Pulmonary artery endothelial cell (primary cell): ENCODE data around the gene UBXN1. TPM values are rescaled to one million over a fixed set of nuclear protein-coding genes. Genes with fewer than 3 reads are reported as not detected.
"Not testable (repeated sequence)": the region's sequence is repeated elsewhere in the genome, so short reads cannot be mapped to it uniquely, and the experiment has no call there.

ENCODE experiments used
- DNase-seq: peaks from one replicate; pipeline ENCODE4 v3.0.0-alpha.2; 2011; ENCODE audit warnings: low read depth, low spot score
- total RNA-seq: library from RNA; depleted of rRNA; stranded (reverse); fragments of >200 nt; gene quantifications from 2 replicates; pipeline ENCODE4 v1.2.3, GENCODE V29; 2014

Gene UBXN1
- total RNA-seq, 1 donor from 2014 or later = 182 TPM

DNA sequence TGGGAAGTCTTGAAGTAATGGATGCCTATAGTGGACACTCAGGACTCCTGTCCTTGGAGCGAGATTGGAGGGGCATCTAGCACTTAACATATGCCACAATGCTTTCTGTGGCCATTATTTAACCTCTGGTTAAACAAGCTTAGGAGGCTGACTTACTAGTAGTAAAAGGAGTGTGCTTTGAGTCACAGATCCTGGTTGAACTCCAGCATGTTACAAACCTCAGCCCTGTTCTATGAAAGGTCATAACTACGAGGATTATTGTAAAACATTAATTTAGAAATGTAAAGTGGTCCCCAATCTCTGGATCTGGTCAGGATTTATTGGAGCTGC, 5.7 kb downstream of the UBXN1 start:
- no peak for DNase-seq

GRCh38 chr11:62671608-62672389, 7.1 kb downstream of the UBXN1 start, which contains the start of the genes LBHD1 and UQCC3:
Gene LBHD1 (minus strand): TSS chr11:62672267. CDS start chr11:62670031, 2,236 bp downstream.
Gene UQCC3 (plus strand): TSS chr11:62671673. CDS start chr11:62671746, 73 bp downstream.
- DNase-seq = peak; percentile 57

DNA sequence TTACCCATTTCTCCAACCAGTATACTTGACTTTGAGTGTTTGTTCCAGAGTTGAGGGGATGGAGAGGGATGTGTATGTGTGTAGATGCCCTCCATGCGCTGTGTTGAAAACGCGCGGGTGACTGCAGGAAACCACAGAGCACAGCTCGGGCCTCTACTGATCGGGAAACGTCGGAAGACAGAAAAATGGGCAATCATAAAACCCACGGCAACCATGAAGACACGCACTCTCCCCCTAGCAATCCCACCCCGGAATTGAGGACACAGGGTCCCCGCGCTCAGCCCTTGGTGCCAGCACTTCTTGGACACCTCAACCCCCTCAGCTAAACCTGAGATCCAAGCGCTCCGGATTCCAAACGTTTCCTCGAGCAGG, 7.7 kb downstream of the UBXN1 start:
- DNase-seq = no peak

- DNase-seq = no peak
Measured at GRCh38 chr11:62669420-62670161, 9.3 kb downstream of the UBXN1 start.

DNA sequence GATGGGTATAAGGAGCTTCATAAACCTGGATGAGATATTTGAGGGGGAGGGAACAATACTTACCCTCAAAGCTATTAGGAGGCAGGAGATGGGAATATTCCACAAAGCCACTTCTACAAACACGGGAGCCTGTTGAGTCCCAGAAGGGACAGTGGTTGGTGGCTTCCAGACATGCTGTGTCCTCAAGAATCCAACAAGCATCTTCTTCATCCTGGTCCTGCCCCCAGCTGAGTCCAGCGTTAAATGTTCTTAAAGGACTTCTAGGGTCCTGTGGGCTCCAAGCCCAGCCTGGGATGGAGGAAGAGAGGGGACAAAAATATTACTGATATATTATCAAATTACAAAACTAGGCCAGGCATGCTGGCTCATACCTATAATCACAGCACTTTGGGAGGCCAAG, 11.4 kb downstream of the UBXN1 start:
- DNase-seq = no peak

- DNase-seq = no peak
Measured at GRCh38 chr11:62666259-62666926, 12.5 kb downstream of the UBXN1 start.

DNA sequence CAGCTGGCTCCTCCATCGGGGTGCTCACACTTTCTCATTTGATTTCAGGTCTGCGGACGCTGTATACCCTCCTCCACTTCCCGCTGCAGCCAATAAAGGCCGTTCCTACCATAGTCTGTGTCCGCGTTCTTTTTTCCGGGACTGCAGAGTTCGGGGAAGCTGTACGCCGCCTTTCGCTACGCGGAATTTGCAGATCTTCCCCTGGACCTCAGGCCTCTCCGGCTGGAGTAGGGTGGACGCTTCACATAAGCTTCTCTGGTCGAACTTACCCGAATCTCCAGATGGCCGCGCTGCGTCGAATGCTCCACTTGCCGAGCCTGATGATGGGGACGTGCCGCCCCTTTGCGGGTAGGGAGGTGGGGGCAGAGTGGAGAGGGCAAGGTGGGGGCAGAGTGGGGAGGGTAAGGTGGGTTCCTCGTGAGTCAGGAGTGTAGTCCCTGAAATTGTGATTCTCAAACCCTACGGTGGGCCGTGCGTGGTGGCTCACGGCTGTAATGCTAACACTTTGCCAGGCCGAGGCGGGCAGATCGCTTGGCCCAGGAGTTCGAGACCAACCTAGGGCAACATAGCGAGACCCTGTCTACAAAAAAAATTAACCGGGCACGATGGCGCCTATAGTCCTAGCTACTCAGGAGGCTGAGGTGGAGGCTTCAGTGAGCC, 13.1 kb downstream of the UBXN1 start:
- peak; percentile 30 for DNase-seq

DNA sequence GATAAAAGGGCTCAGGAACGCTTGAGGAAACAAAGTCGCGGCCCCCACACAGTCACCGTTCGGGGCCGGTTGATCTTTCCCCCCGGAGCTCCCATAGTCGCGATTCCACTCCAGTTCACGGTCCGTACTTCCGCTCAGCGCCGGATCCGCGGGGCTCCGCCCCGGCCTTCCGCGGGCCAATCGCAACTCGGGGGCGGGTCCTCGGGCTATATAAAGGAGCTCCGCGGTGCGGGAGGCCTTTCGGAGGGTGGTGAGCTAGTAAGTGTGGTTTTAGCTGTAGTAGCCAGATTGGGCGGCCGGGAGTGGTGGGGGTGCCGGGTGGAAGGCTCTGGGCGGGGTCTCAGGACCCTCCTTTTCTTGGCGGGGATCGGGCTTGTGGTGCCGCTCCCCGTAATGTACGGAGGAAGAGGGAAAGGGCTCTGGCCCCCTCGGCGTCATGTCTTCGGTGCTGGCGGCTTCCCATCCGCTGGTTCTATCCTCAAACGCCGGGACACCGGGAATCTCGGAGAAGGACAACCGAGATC, 13.7 kb downstream of the UBXN1 start, which contains the start of the genes C11orf98 and CSKMT:
TSS of gene C11orf98 (minus strand) at position 136 of the 524 bp plus-strand sequence. CDS start at position 95, 41 bp downstream.
TSS of gene CSKMT (plus strand) at position 238 of the 524 bp plus-strand sequence. CDS start 568 bp downstream, outside the sequence.
- DNase-seq = peak; percentile 71

DNA sequence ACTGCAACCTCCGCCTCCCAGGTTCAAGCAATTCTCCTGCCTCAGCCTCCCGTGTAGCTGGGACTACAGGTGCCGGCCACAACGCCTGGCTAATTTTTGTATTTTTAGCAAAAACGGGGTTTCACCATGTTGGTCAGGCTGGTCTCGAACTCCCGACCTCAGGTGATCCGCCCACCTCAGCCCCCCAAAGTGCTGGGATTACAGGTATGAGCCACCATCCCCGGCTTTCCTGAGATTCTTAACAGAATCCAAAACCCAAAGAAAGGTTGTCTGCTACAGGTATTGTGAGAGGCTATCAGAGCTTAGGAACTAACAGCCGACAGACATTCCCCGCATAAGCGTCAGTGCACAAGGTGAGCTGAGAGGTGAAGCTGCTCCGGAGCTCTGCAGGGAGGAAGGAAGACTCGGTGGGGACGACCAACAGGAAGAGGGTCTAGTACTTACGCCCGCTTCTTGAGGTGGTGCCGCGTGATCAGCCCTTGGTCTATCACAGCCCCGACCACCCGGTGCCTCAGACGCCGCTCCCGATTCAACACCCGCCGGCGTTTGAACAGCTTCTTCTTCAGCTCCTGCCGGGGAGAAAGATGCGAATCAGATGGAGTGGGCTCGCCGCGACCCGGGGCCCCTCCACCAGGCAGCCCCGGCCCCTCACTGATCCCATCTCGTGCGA, 14.3 kb downstream of the UBXN1 start:
- DNase-seq = no peak

DNA sequence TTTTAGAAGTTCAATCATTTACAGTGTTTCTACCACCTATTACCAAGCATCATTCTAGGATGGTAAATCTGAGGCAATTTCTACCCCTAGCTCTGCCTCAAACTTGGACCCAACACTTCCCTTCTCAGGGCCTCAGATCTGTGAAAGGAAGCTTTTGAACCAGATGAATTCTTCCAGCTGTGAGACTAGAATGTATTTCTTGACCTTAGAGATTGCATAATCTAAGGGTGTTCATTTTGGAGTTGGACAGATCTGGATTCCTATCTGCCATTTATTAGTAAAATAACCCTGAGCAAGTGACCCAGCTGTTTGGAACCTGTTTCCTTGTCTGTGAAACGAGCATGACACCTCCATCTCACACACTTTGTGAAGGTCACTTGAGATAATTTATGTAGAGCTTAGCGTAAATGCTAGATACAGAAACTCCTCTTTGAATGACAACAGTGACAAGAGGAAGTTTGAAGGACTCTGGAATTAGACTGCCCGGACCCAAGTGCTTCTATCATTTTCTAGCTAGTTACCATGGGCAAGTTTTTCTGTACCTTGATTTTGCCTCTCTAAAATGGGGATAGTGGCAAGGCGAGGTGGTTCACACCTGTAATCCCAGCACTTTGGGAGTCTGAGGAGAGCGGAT, 22.0 kb downstream of the UBXN1 start:
- no peak for DNase-seq

DNA sequence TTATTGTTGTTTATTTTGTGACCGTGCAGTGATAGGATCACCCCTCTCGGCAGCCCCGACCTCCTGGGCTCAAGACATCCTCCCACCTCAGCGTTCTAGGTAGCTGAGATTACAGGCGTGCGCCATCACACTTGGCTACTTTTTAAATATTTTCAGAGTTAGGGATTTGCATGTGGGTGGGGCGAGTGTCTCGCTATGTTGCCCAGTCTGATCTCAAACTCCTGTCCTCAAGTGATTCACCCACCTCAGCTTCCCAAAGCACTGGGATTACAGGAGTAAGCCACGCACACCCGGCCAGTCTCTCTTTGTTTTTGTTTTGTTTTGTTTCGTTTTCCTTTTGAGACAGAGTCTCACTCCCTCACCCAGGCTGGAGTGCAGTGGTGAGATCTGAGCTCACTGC, 24.6 kb downstream of the UBXN1 start:
- DNase-seq = no peak

GRCh38 chr11:62652161-62653006, 26.5 kb downstream of the UBXN1 start:
- DNase-seq = no peak

- DNase-seq = not testable (repeated sequence)
Measured at GRCh38 chr11:62650283-62650682, 28.6 kb downstream of the UBXN1 start.

DNA sequence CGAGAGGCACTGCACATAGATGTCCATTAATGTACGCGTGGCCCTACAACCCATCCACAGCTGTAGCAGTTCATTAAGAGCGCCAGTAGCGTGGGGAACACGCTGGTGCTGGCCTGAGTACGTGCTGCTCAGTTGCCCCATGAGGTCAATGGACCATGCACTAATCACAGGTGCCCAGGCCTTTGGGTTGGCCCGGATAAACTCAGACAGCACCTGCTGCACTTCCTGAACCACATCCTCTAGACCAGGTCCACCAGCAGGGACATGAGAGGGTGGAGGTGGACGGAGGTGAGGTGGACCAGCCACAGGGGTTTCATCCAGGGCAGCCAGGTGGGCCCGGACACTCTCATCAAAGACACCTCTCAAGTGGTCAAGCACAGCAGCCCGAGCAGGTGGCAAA, 29.4 kb downstream of the UBXN1 start:
- no peak for DNase-seq

DNA sequence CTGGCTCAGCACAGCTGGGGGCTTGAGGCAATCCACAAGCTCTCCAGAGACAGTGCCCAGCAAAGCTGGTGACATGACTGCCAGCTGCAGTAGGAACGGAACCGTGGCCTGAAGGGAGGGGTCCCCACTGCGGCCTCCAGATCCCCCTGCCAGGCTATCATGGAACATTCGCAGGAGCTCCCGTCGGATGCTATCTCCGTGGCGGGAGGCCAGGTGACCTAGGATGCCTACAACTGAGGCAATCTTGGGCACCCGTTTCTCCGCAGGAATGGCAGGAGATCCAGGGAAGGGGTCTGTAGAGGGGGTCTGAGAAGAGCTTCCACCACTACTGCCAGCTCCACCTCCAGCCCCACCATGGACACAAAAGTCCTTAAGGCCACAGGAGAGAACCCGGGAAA, 29.9 kb downstream of the UBXN1 start:
- DNase-seq = no peak

- no peak for DNase-seq
Measured at GRCh38 chr11:62648185-62648966, 30.5 kb downstream of the UBXN1 start.

- DNase-seq = no peak
Measured at GRCh38 chr11:62647609-62648005, 31.3 kb downstream of the UBXN1 start.

DNA sequence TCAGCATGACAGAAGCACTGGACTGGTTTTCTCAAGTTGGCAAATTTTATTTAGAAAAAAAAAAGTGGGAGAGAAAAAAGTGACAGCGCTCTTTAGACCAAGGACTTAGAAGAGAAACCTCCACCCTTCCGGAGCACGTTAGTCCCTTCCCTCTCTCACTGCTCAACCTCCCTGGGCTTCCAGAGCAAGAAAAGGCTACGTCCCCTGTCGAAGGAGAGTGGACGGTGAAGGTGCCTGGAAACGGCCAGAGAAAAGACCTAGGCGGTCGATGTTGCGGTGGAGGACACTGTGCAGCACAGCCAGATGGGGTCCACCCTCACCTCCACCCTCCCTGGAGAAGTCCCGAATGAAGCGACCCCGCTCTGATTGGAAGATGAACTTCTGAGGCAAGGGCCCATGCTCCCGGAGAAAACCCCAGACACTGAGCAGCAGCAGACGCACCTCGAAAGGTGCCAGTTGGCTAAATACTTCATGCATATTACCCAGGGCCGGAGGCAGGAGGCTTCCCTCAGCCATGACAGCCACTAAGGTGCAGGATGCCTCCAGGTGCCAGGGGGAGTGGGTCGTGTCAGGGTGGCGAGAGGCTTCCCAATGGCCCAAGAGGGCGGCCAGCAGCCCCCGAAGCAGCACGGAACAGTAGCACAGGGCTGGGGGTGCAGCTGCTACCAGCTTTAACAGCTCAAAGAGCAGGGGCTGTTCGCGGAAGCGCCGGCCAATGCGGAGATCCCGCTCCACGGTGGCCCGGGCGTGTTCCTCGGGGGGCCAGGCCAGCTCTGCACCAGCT, 31.9 kb downstream of the UBXN1 start:
- no peak for DNase-seq
